PFSK-1 (cell line): ENCODE results near the gene SDHA.

Source experiments
- FOXP2 ChIP-seq: optimal IDR thresholded peaks from 2 replicates; pipeline ENCODE3; 2011; ENCODE audit warnings: borderline replicate concordance, control low read depth, inconsistent platforms; ENCODE audit not compliant: insufficient read depth; ENCODE audit errors: extremely low read length, extremely low read depth
- POLR2AphosphoS5 ChIP-seq: IDR thresholded peaks from 2 replicates; pipeline ENCODE4 v1.6.1; 2012; ENCODE audit warnings: low read depth, mild to moderate bottlenecking, control low read depth, low read length, moderate library complexity
- SIN3A ChIP-seq: IDR thresholded peaks from 2 replicates; pipeline ENCODE4 v1.6.1; 2012; ENCODE audit warnings: mild to moderate bottlenecking, low read length, moderate library complexity, borderline replicate concordance; ENCODE audit not compliant: insufficient read depth
- TAF1 ChIP-seq: IDR thresholded peaks from 2 replicates; pipeline ENCODE4 v1.6.1; 2012; ENCODE audit warnings: low read length, control low read depth, borderline replicate concordance; ENCODE audit not compliant: insufficient read depth
- TF ChIP-seq, protein P1 (sequence below), 2 experiments: IDR thresholded peaks; 2 replicates each; pipeline versions ENCODE4 v1.6.1 to v1.8.0; 2011 to 2012; ENCODE audit warnings: low read depth in 2 of 2, low read length in 2 of 2, control low read depth in 1 of 2, inconsistent platforms in 1 of 2, mild to moderate bottlenecking in 1 of 2, moderate library complexity in 1 of 2; ENCODE audit not compliant: insufficient read depth in 1 of 2

The SDHA gene

DNA sequence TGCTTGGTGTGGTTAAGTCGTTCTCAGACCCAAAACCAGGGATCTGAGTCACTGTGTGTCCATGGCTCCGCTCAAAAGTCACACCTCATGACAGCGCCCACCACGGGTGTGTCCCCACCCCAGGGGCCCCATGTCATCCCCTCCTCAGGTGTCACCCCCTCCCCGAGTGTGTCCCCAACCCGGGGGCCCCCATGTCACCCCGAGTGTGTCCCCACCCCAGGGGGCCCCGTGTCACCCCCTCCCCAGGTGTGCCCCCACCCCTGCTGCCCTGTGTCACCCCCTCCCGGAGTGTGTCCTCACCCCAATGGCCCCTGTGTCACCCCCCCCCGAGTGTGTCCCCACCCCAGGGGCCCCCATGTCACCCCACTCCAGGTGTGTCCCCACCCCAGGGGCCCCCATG is 21.8 kb upstream of the SDHA start:
- TF ChIP-seq TAF1 (no peak), FOXP2 (no peak), POLR2AphosphoS5 (no peak), SIN3A (no peak)
- TF ChIP-seq, protein P1, sequence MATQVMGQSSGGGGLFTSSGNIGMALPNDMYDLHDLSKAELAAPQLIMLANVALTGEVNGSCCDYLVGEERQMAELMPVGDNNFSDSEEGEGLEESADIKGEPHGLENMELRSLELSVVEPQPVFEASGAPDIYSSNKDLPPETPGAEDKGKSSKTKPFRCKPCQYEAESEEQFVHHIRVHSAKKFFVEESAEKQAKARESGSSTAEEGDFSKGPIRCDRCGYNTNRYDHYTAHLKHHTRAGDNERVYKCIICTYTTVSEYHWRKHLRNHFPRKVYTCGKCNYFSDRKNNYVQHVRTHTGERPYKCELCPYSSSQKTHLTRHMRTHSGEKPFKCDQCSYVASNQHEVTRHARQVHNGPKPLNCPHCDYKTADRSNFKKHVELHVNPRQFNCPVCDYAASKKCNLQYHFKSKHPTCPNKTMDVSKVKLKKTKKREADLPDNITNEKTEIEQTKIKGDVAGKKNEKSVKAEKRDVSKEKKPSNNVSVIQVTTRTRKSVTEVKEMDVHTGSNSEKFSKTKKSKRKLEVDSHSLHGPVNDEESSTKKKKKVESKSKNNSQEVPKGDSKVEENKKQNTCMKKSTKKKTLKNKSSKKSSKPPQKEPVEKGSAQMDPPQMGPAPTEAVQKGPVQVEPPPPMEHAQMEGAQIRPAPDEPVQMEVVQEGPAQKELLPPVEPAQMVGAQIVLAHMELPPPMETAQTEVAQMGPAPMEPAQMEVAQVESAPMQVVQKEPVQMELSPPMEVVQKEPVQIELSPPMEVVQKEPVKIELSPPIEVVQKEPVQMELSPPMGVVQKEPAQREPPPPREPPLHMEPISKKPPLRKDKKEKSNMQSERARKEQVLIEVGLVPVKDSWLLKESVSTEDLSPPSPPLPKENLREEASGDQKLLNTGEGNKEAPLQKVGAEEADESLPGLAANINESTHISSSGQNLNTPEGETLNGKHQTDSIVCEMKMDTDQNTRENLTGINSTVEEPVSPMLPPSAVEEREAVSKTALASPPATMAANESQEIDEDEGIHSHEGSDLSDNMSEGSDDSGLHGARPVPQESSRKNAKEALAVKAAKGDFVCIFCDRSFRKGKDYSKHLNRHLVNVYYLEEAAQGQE (IDR thresholded peaks at IDR 0.05; ENCODE audit: insufficient read depth in 1 of 2, low read depth in 2 of 2, low read length in 2 of 2), result no peak

DNA sequence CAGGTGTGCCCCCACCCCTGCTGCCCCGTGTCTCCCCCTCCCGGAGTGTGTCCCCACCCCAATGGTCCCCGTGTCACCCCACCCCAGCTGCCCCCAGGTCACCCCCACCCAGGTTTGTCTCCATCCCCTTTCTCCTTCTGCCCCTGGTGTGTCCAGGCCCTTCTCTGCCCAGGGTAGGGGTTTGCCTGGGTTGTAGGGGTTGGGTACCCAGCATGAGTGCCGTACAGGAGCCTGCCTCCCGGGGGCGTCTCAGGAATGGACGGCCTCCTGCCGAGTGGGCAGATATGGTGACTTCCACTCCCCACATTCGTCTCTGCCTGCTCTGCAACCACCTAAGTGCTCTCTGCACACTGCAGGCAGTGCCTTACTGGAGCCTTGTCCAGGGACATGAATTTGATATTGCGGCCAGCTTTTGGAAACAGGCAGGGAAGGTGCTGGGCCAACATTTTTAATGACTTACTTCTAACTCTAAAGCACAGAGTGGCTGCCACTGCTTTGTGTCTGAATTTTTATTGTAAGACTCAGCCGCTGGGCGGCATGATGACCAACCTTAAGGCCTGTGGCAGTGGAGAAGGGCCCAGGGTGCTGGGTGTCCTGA is 20.1 kb upstream of the SDHA start:
- TF ChIP-seq SIN3A, result no peak
- TF ChIP-seq, protein P1 (IDR thresholded peaks at IDR 0.05; ENCODE audit: insufficient read depth in 1 of 2, low read depth in 2 of 2, low read length in 2 of 2), result no peak
- no peak for TF ChIP-seq FOXP2
- no peak for TF ChIP-seq POLR2AphosphoS5
- TF ChIP-seq TAF1, result no peak

DNA sequence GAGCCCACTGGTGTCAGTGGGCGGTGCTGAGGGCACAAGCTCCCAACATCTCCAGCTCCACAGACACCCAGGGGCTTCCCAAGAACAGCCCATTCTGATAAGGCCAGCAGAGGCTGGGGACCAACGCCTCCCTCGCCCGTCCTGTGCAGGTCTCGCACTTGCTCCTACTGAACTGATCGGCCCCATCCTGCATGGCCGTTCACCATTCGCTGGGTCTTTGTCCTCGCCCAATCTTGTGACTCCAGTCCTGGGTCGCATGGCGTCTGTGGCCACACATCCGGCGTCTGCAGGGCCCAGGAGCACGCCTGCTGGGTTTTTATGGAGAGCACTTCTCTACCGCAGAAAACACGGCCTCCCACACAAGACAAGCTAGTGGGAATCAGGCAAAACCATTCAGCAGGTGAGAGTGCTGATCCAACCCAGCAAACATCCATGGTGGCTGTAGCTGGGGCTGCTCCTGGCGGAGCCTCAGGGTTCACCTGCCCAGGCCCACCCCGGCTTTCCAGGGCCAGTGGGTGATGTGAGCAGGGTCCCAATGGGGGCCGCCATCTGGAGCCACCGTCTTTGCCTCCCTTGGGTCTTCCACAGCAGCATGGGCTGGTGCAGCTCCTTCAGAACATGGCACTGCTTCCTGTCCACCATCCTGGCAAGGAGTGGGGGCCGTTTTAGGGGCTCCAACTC is 19.5 kb upstream of the SDHA start:
- TF ChIP-seq TAF1, result no peak
- TF ChIP-seq POLR2AphosphoS5, result no peak
- no peak for TF ChIP-seq FOXP2
- no peak for TF ChIP-seq SIN3A
- TF ChIP-seq, protein P1 (IDR thresholded peaks at IDR 0.05; ENCODE audit: insufficient read depth in 1 of 2, low read depth in 2 of 2, low read length in 2 of 2), result no peak

DNA sequence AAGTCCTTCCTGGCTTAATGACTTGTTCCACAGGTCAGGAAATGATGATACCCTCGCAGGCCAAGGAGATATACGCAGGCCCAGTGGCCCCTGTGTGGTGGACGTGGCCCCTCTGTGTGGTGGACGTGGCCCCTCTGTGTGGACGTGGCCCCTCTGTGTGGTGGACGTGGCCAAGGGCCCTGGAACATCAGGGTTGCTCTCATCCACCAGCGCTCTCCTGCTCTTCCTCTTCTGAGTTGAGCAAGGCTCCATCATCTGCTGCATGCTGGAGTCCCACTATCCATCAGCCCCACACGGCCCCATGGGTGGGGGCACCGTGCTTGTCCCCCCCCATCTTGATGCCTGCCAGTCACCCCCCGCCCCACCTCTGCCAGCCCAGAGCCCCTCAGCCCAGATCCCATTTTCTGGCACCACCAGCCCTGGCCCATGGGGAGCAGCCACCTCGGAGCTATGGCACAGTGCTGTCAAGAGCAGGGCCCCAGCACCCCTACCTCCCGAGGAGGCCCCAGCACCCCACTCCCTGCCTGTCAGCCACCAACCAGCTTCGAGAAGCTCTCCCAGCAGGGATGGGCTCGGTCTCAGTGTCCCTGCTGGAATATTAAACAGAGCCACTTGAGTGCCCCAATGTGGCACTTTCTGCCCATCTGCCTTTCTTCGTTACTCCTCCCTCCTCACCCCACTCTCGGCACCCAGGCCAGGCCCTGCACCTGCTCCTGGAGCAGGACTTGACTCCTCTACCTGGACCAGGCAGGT is 18.7 kb upstream of the SDHA start:
- no peak for TF ChIP-seq FOXP2
- no peak for TF ChIP-seq POLR2AphosphoS5
- TF ChIP-seq, protein P1 (IDR thresholded peaks at IDR 0.05; ENCODE audit: insufficient read depth in 1 of 2, low read depth in 2 of 2, low read length in 2 of 2), result no peak
- TF ChIP-seq SIN3A, result no peak
- no peak for TF ChIP-seq TAF1
